Adrenal gland (tissue), 5 donors: ENCODE measurements around the gene TRAPPC11.

Source experiments
- CTCF ChIP-seq, 6 experiments: fragments of 450-650 bp in 4 of 6; fragments of 200-600 bp in 2 of 6; sonication (generic) in 1 of 6; IDR thresholded peaks; 1 replicate in 5 of 6; 2 replicates in 1 of 6; pipeline versions ENCODE4 v1.5.1 to v1.8.0; 2016 to 2021; ENCODE audit warnings: antibody characterized with exemption in 6 of 6, mild to moderate bottlenecking in 2 of 6, moderate library complexity in 1 of 6
- POLR2A ChIP-seq, 2 donors: fragments of 450-650 bp; IDR thresholded peaks; one replicate each; pipeline ENCODE4 v1.6.1; 2017; ENCODE audit warnings: antibody characterized with exemption in 2 of 2, mild to moderate bottlenecking in 2 of 2, moderate library complexity in 1 of 2
- donor health status: DM: no; HTN: no; CAD: no.

- TF ChIP-seq CTCF (IDR thresholded peaks at IDR 0.05) (no peak), POLR2A (IDR thresholded peaks at IDR 0.05) (no peak)
Observed at GRCh38 chr4:183722731-183723560, 63.9 kb downstream of the TRAPPC11 start.
